MG63 (cell line): ENCODE results near the gene CPOX. TPM values are rescaled to one million over a fixed set of nuclear protein-coding genes. Genes with fewer than 3 reads are reported as not detected.

Source experiments
- DNase-seq: peaks from one replicate; pipeline ENCODE4 v3.0.0-alpha.2; 2020
- H3K27me3 ChIP-seq: fragments of 250-450 bp; sonication (Bioruptor Pico); 2 replicates; pipeline ENCODE4 v1.5.1; 2020; ENCODE audit warnings: mild to moderate bottlenecking, moderate library complexity
- H3K36me3 ChIP-seq: fragments of 250-450 bp; sonication (Bioruptor Pico); 2 replicates; pipeline ENCODE4 v1.5.1; 2020; ENCODE audit warnings: mild to moderate bottlenecking, moderate library complexity
- H3K4me3 ChIP-seq: fragments of 250-450 bp; sonication (Bioruptor Pico); 2 replicates; pipeline ENCODE4 v1.5.1; 2020; ENCODE audit warnings: mild to moderate bottlenecking, moderate library complexity
- H3K9me3 ChIP-seq: fragments of 250-450 bp; sonication (Bioruptor Pico); 2 replicates; pipeline ENCODE4 v1.5.1; 2020; ENCODE audit warnings: mild to moderate bottlenecking, moderate library complexity
- total RNA-seq: library from RNA; depleted of rRNA; stranded (reverse); fragments of >200 nt; shearing (Covaris generic); gene quantifications from 2 replicates; pipeline ENCODE4 v1.2.3, GENCODE V29; 2014; ENCODE audit warnings: low replicate concordance

The CPOX gene
- total RNA-seq, 1 experiment from 2014 or later = 43.7 TPM

- no peak for DNase-seq
- Histone ChIP-seq H3K9me3 (no peaks in the 10 kb centered on the region), H3K36me3 (no peaks in the 10 kb centered on the region), H3K27me3 (no peaks in the 10 kb centered on the region), H3K4me3 (no peak overlapping the region)
Measured at GRCh38 chr3:98599647-98600411, 6.4 kb upstream of the CPOX start.

- H3K27me3 ChIP-seq = no peaks in the 10 kb centered on the region
- H3K36me3 ChIP-seq = no peaks in the 10 kb centered on the region
- no peak overlapping the region for H3K4me3 ChIP-seq
- no peaks in the 10 kb centered on the region for H3K9me3 ChIP-seq
- no peak for DNase-seq
Measured at GRCh38 chr3:98598492-98598891, 5.1 kb upstream of the CPOX start.

- H3K9me3 ChIP-seq = no peaks in the 10 kb centered on the region
- H3K27me3 ChIP-seq = no peaks in the 10 kb centered on the region
- H3K36me3 ChIP-seq = no peaks in the 10 kb centered on the region
- DNase-seq = no peak
- H3K4me3 ChIP-seq = no peak overlapping the region
Measured at GRCh38 chr3:98596541-98597500, 3.4 kb upstream of the CPOX start.

GRCh38 chr3:98596087-98596486, 2.7 kb upstream of the CPOX start:
- no peak for DNase-seq
- no peak overlapping the region for H3K4me3 ChIP-seq
- no peaks in the 10 kb centered on the region for H3K9me3 ChIP-seq
- H3K27me3 ChIP-seq = no peaks in the 10 kb centered on the region
- H3K36me3 ChIP-seq = peaks cover 5% of the 10 kb centered on the region

GRCh38 chr3:98594628-98595324, 1.4 kb upstream of the CPOX start:
- Histone ChIP-seq H3K4me3 (no peak overlapping the region), H3K9me3 (no peaks in the 10 kb centered on the region)
- DNase-seq = no peak

GRCh38 chr3:98592345-98592935, 971 bp downstream of the CPOX start:
- H3K27me3 ChIP-seq = no peaks in the 10 kb centered on the region
- no peak for DNase-seq
- H3K4me3 ChIP-seq = peak overlapping the region; percentile 85

More at GRCh38 chr3:98594628-98595324, 1.4 kb upstream of the CPOX start:
- Histone ChIP-seq H3K27me3 (no peaks in the 10 kb centered on the region), H3K36me3 (peaks cover 19% of the 10 kb centered on the region)

GRCh38 chr3:98589331-98590036, 3.9 kb downstream of the CPOX start:
- peaks cover 60% of the 10 kb centered on the region for H3K36me3 ChIP-seq
- no peaks in the 10 kb centered on the region for H3K27me3 ChIP-seq
- DNase-seq = no peak
- H3K4me3 ChIP-seq = no peak overlapping the region
- no peaks in the 10 kb centered on the region for H3K9me3 ChIP-seq

More at GRCh38 chr3:98592345-98592935, 971 bp downstream of the CPOX start:
- Histone ChIP-seq H3K36me3 (peaks cover 32% of the 10 kb centered on the region), H3K9me3 (no peaks in the 10 kb centered on the region)

- Histone ChIP-seq H3K4me3 (no peak overlapping the region), H3K36me3 (peaks cover 62% of the 10 kb centered on the region), H3K9me3 (no peaks in the 10 kb centered on the region), H3K27me3 (no peaks in the 10 kb centered on the region)
- peak; percentile 16 for DNase-seq
Measured at GRCh38 chr3:98588065-98588464, 5.3 kb downstream of the CPOX start.

- no peak overlapping the region for H3K4me3 ChIP-seq
- no peak for DNase-seq
- H3K36me3 ChIP-seq = peaks cover 62% of the 10 kb centered on the region
- H3K27me3 ChIP-seq = no peaks in the 10 kb centered on the region
- no peaks in the 10 kb centered on the region for H3K9me3 ChIP-seq
Measured at GRCh38 chr3:98587654-98588053, 5.8 kb downstream of the CPOX start.

- Histone ChIP-seq H3K9me3 (no peaks in the 10 kb centered on the region), H3K27me3 (no peaks in the 10 kb centered on the region), H3K4me3 (no peak overlapping the region), H3K36me3 (peaks cover 62% of the 10 kb centered on the region)
- no peak for DNase-seq
Measured at GRCh38 chr3:98584547-98584946, 8.9 kb downstream of the CPOX start.

GRCh38 chr3:98583766-98584165, 9.6 kb downstream of the CPOX start:
- H3K4me3 ChIP-seq = no peak overlapping the region
- H3K9me3 ChIP-seq = no peaks in the 10 kb centered on the region
- H3K27me3 ChIP-seq = no peaks in the 10 kb centered on the region
- H3K36me3 ChIP-seq = peaks cover 62% of the 10 kb centered on the region
- no peak for DNase-seq

- H3K27me3 ChIP-seq = no peaks in the 10 kb centered on the region
- H3K9me3 ChIP-seq = no peaks in the 10 kb centered on the region
- H3K4me3 ChIP-seq = no peak overlapping the region
- no peak for DNase-seq
- peaks cover 63% of the 10 kb centered on the region for H3K36me3 ChIP-seq
Measured at GRCh38 chr3:98582042-98582441, 11.4 kb downstream of the CPOX start.

- DNase-seq = no peak
- Histone ChIP-seq H3K36me3 (peaks cover 57% of the 10 kb centered on the region), H3K27me3 (no peaks in the 10 kb centered on the region), H3K9me3 (no peaks in the 10 kb centered on the region), H3K4me3 (no peak overlapping the region)
Measured at GRCh38 chr3:98581474-98581873, 11.9 kb downstream of the CPOX start.

GRCh38 chr3:98580401-98581386, 12.7 kb downstream of the CPOX start:
- DNase-seq = no peak
- no peaks in the 10 kb centered on the region for H3K9me3 ChIP-seq
- peaks cover 51% of the 10 kb centered on the region for H3K36me3 ChIP-seq
- H3K27me3 ChIP-seq = no peaks in the 10 kb centered on the region
- no peak overlapping the region for H3K4me3 ChIP-seq
